Measurements from ENCODE around the gene ERFE.

DNA sequence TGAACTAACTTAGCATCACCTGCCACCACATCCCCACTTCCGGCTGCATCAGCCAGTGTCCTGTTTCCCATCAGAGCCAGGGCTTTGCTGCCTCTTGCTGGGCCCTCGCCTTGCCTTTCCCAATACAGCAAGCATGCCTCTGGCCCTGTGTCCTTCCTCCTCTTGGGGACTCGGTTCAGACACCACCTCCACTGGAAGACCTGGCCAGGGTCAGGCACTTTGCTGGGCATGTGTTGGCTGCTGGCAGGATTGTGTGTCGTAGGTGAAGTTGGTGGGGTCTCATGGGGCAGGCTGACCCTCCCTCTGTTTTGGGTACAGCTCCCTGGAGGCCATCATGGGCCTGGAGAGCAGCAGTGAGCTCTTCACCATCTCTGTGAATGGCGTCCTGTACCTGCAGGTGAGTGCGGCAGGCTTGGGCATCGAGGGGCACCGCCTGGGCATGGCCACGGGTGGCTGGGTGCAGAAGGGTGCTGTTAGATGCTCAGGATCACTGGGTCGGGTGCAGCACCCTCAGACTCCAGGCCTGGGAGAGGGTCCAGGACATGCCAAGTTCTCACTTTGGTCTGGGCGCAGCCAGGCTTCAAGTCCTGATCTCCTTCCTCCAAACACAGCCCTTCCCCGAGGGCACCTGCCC, 6.6 kb downstream of the ERFE start:
- TF ChIP-seq, protein P1, sequence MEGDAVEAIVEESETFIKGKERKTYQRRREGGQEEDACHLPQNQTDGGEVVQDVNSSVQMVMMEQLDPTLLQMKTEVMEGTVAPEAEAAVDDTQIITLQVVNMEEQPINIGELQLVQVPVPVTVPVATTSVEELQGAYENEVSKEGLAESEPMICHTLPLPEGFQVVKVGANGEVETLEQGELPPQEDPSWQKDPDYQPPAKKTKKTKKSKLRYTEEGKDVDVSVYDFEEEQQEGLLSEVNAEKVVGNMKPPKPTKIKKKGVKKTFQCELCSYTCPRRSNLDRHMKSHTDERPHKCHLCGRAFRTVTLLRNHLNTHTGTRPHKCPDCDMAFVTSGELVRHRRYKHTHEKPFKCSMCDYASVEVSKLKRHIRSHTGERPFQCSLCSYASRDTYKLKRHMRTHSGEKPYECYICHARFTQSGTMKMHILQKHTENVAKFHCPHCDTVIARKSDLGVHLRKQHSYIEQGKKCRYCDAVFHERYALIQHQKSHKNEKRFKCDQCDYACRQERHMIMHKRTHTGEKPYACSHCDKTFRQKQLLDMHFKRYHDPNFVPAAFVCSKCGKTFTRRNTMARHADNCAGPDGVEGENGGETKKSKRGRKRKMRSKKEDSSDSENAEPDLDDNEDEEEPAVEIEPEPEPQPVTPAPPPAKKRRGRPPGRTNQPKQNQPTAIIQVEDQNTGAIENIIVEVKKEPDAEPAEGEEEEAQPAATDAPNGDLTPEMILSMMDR (IDR thresholded peaks at IDR 0.05): no peak
- no peak for TF ChIP-seq POLR2A (IDR thresholded peaks at IDR 0.05)

All from esophagus squamous epithelium (tissue), 4 donors.